Liver (tissue), 9 donors: ENCODE measurements around the gene ADGRL2. TPM values are rescaled to one million over a fixed set of nuclear protein-coding genes. Genes with fewer than 3 reads are reported as not detected.

Experiments used
- DNase-seq: peaks from one replicate; pipeline ENCODE4 v3.0.0-alpha.2; 2017; ENCODE audit warnings: low spot score
- H3K27ac ChIP-seq, 2 donors: one replicate each; pipeline ENCODE4 v1.7.0; 2013; ENCODE audit warnings: inconsistent platforms in 2 of 2, low read length in 2 of 2, control low read depth in 1 of 2, low read depth in 1 of 2, mild to moderate bottlenecking in 1 of 2
- H3K27me3 ChIP-seq, 4 donors: one replicate each; pipeline versions ENCODE4 v1.6.1 to v1.7.0; 2013; ENCODE audit warnings: low read length in 3 of 4, inconsistent platforms in 1 of 4, mild to moderate bottlenecking in 1 of 4, moderate library complexity in 1 of 4; ENCODE audit not compliant: control insufficient read depth in 4 of 4, insufficient read depth in 4 of 4
- H3K36me3 ChIP-seq, 4 donors: one replicate each; pipeline versions ENCODE4 v1.6.1 to v1.7.0; 2013; ENCODE audit warnings: low read length in 3 of 4, mild to moderate bottlenecking in 3 of 4, low read depth in 1 of 4, moderate library complexity in 1 of 4; ENCODE audit not compliant: control insufficient read depth in 4 of 4, insufficient read depth in 3 of 4
- H3K4me1 ChIP-seq, 4 donors: one replicate each; pipeline versions ENCODE4 v1.6.1 to v1.7.0; 2013; ENCODE audit warnings: low read length in 3 of 4, mild to moderate bottlenecking in 3 of 4, moderate library complexity in 1 of 4; ENCODE audit not compliant: control insufficient read depth in 4 of 4, insufficient read depth in 4 of 4
- H3K4me3 ChIP-seq, 3 donors: one replicate each; pipeline versions ENCODE4 v1.6.1 to v1.7.0; 2013; ENCODE audit warnings: low read length in 3 of 3, control low read depth in 1 of 3, low read depth in 1 of 3, mild to moderate bottlenecking in 1 of 3
- H3K9ac ChIP-seq, 2 donors: one replicate each; pipeline ENCODE4 v1.7.0; 2013; ENCODE audit warnings: low read length in 2 of 2, mild to moderate bottlenecking in 2 of 2, moderate library complexity in 2 of 2, control low read depth in 1 of 2, low read depth in 1 of 2
- H3K9me3 ChIP-seq, 4 donors: one replicate each; pipeline versions ENCODE4 v1.6.1 to v1.7.0; 2013; ENCODE audit warnings: low read length in 3 of 4; ENCODE audit not compliant: control insufficient read depth in 4 of 4
- CTCF ChIP-seq: fragments of 150-350 bp; IDR thresholded peaks from 2 replicates; pipeline ENCODE4 v1.5.1; 2017; ENCODE audit warnings: improper control_type of control experiment, low read depth, low read length; ENCODE audit not compliant: missing input control
- EGR1 ChIP-seq, 2 donors: IDR thresholded peaks; 2 replicates each; pipeline ENCODE4 v1.6.1; 2016 to 2018; ENCODE audit warnings: antibody characterized with exemption in 2 of 2, low read depth in 2 of 2
- FOXA1 ChIP-seq: IDR thresholded peaks from 2 replicates; pipeline ENCODE4 v1.6.1; 2016; ENCODE audit warnings: antibody characterized with exemption
- HNF4A ChIP-seq, 2 donors: conservative IDR thresholded peaks; 2 replicates each; pipeline ENCODE4 v1.6.1; 2016; ENCODE audit warnings: antibody characterized with exemption in 2 of 2, mild to moderate bottlenecking in 2 of 2
- HNF4G ChIP-seq: IDR thresholded peaks from 2 replicates; pipeline ENCODE4 v1.6.1; 2016; ENCODE audit warnings: antibody characterized with exemption
- NR2F2 ChIP-seq: IDR thresholded peaks from 2 replicates; pipeline ENCODE4 v1.6.1; 2016; ENCODE audit warnings: antibody characterized with exemption
- RAD21 ChIP-seq, 2 donors: IDR thresholded peaks; 2 replicates each; pipeline ENCODE4 v1.6.1; 2016; ENCODE audit warnings: antibody characterized with exemption in 2 of 2, mild to moderate bottlenecking in 2 of 2
- REST ChIP-seq: IDR thresholded peaks from 2 replicates; pipeline ENCODE4 v1.6.1; 2016; ENCODE audit warnings: antibody characterized with exemption, mild to moderate bottlenecking
- TAF1 ChIP-seq: conservative IDR thresholded peaks from 2 replicates; pipeline ENCODE4 v1.6.1; 2016; ENCODE audit warnings: antibody characterized with exemption, mild to moderate bottlenecking
- WGBS: extraction: QIAGEN DNeasy Blood & Tissue Kit; methylation state at CpG from one replicate; pipeline ENCODE4 v1.1.7; 2013; 5-methylcytosine and 5-hydroxymethylcytosine counted together
- polyA plus RNA-seq, 2 donors: library from polyadenylated mRNA; stranded (reverse) in 1 of 2; unstranded in 1 of 2; fragments of 200-250 nt in 1 of 2; fragments of >200 nt in 1 of 2; fragmentation: Nextera tagmentation in 1 of 2; extraction: Ambion mirVana in 1 of 2; gene quantifications; one replicate each; pipeline versions ENCODE4 v1.2.1 to v1.2.3, GENCODE V29; 2013 to 2015
- total RNA-seq, 2 donors: library from RNA; depleted of rRNA; stranded (reverse); fragments of >200 nt; gene quantifications; one replicate each; pipeline ENCODE4 v1.2.3, GENCODE V29; 2014
- TF ChIP-seq, protein P1 (sequence below): IDR thresholded peaks from 2 replicates; pipeline ENCODE4 v1.6.1; 2016; ENCODE audit warnings: antibody characterized with exemption
- donor health status: healthy.
- donor health status: healthy.
- donor health status: healthy.
- donor health status: healthy.
- donor health status: healthy.

The ADGRL2 gene
- total and polyA plus RNA-seq, 4 donors: 21.1 to 82.0 (median 31.7) TPM

- no peak for DNase-seq
- Histone ChIP-seq H3K9ac (no peak overlapping the region), H3K4me3 (no peak overlapping the region), H3K9me3 (no peaks in the 10 kb centered on the region), H3K27me3 (no peaks in the 10 kb centered on the region), H3K36me3 (no peaks in the 10 kb centered on the region), H3K4me1 (peaks cover 4 to 20% (median 8%) of the 10 kb centered on the region in 4 donors), H3K27ac (no peak overlapping the region)
- 87% methylated on average over 4 of the region's 4 CpGs for WGBS
- no peak for TF ChIP-seq TAF1
- TF ChIP-seq, protein P1, sequence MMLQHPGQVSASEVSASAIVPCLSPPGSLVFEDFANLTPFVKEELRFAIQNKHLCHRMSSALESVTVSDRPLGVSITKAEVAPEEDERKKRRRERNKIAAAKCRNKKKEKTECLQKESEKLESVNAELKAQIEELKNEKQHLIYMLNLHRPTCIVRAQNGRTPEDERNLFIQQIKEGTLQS: no peak
- TF ChIP-seq HNF4G: no peak
- TF ChIP-seq CTCF: no peak
- no peak for TF ChIP-seq FOXA1
- TF ChIP-seq REST: no peak
- no peak for TF ChIP-seq RAD21 (IDR thresholded peaks at IDR 0.05)
- no peak for TF ChIP-seq EGR1 (IDR thresholded peaks at IDR 0.05; ENCODE audit: low read depth in 2 of 2)
- no peak for TF ChIP-seq NR2F2
These were observed 33.0 kb downstream of the ADGRL2 start for GRCh38 chr1:81833722-81834121.

GRCh38 chr1:81834268-81834667 is 33.5 kb downstream of the ADGRL2 start:
- no peak for TF ChIP-seq NR2F2
- no peak overlapping the region for H3K27ac ChIP-seq
- 68% methylated on average over 2 of the region's 2 CpGs for WGBS
- H3K36me3 ChIP-seq: no peaks in the 10 kb centered on the region
- H3K4me3 ChIP-seq: no peak overlapping the region
- H3K9me3 ChIP-seq: no peaks in the 10 kb centered on the region
- H3K27me3 ChIP-seq: no peaks in the 10 kb centered on the region
- no peak overlapping the region for H3K9ac ChIP-seq
- no peak for DNase-seq
- H3K4me1 ChIP-seq: peaks cover 4 to 20% (median 8%) of the 10 kb centered on the region in 4 donors

DNA sequence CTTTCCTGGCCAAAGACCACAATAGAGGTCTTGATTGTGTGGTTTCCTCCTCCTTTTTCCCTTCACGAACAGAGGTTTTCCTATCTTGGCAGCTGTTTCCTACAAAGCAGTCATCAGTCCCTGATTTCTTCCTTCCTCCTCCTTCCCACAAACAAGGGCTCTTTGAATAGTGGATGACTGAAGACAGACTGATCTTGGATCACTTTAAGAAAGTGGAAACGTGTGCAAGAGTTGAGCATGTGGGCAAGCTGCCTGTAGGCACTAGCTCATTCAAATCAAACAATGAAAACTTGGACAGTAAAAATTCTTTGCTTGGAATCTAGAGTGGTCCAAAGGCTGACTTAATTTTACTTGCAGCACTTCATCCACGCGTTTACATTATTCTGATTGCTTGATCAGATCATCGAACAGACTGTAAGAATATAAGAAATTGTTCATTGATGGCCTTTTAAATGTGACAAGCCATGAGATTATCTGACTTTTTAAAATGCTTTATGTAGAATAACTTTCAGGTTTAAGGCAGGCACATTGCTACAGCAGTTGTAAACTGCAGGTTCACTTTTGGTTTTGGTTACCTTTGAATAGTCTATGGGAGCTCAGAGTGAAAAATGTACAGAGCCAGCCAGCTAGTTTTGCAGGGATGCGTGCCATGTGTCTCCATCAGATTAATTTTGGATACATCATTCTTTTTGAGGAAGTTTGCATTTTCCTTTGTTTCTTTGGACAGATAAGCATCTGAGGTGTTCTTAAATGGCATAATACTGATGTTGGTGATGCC is 34.4 kb downstream of the ADGRL2 start:
- no peak for TF ChIP-seq HNF4A (conservative IDR thresholded peaks at IDR 0.05)
- Histone ChIP-seq H3K36me3 (no peaks in the 10 kb centered on the region), H3K4me3 (no peak overlapping the region), H3K9me3 (no peaks in the 10 kb centered on the region), H3K27me3 (no peaks in the 10 kb centered on the region), H3K27ac (no peak overlapping the region), H3K9ac (no peak overlapping the region), H3K4me1 (peaks cover 4 to 20% (median 8%) of the 10 kb centered on the region in 4 donors)
- DNase-seq: no peak
- WGBS: 57% methylated on average over 6 of the region's 6 CpGs
